ENCODE measurements around the gene CARD10. TPM values are rescaled to one million over a fixed set of nuclear protein-coding genes. Genes with fewer than 3 reads are reported as not detected.

The CARD10 gene
- polyA plus RNA-seq, 1 experiment: 5.8 TPM

DNA sequence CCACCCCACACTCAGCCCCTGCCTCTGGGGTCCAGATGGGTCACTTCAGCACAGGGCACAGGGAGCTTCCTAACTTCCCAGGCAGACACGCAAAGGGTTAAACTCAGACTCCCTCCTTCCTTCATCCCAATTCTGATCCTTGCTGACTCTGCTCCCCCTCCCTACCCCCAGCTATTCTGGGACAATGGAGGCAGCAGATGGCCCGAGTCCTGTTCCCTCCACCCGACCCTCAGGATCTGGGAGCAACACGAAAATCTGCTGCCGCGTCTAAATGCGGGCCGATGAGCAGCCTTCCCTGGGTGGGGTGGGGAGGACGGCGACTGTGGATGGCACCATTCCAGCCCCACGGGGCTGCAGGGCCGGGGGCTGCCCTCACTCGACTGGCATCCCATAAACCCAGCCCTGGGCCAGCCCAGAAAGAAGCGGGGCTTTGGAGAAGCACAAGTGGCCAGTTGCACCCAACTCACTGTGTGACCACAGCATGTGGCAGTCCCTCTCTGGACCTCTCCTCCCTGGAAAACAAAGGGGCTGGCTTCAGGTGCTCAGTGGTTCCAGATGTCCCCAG, 51.7 kb downstream of the CARD10 start:
- ChIA-PET POLR2A (no interaction called here), CTCF (interaction anchor here (0.6 to 1.5 kb wide), 2 partner anchors 10 to 22 kb away, joined by 3 read pairs; no protein-coding TSS in a partner anchor)
- DNase-seq (ENCODE audit: low read depth, low spot score): no peak
- TF ChIP-seq CTCF (IDR thresholded peaks at IDR 0.05; ENCODE audit: low read depth, low read length): no peak
- peaks cover 52% of the 10 kb centered on the region for H3K27me3 ChIP-seq (ENCODE audit: control insufficient read depth, insufficient read depth, low read length)
- no peak overlapping the region for H3K4me3 ChIP-seq (ENCODE audit: low read depth, low read length)
- no peak overlapping the region for H3K27ac ChIP-seq (ENCODE audit: low read depth, low read length)
- H3K9me3 ChIP-seq (ENCODE audit: control insufficient read depth, insufficient read depth, low read length): no peaks in the 10 kb centered on the region

- ChIA-PET POLR2A (interaction anchor here (0.7 kb wide), 2 partner anchors 147 to 356 kb away, joined by 4 to 8 read pairs; no protein-coding TSS in a partner anchor), CTCF (no interaction called here)
- no peak overlapping the region for H3K27ac ChIP-seq (ENCODE audit: low read depth, low read length)
Observed at GRCh38 chr22:37464181-37464580, 55.0 kb downstream of the CARD10 start.

GRCh38 chr22:37462983-37463382, 56.2 kb downstream of the CARD10 start:
- peaks cover 26% of the 10 kb centered on the region for H3K27me3 ChIP-seq (ENCODE audit: control insufficient read depth, insufficient read depth, low read length)
- no peak for TF ChIP-seq CTCF (IDR thresholded peaks at IDR 0.05; ENCODE audit: low read depth, low read length)
- H3K9me3 ChIP-seq (ENCODE audit: control insufficient read depth, insufficient read depth, low read length): no peaks in the 10 kb centered on the region
- no peak overlapping the region for H3K4me3 ChIP-seq (ENCODE audit: low read depth, low read length)
- no peak for DNase-seq (ENCODE audit: low read depth, low spot score)
- POLR2A ChIA-PET: no interaction called here
- CTCF ChIA-PET: interaction anchor here (1.7 kb wide), 1 partner anchor 10 kb away, joined by 4 read pairs; no protein-coding TSS in a partner anchor
- no peak overlapping the region for H3K27ac ChIP-seq (ENCODE audit: low read depth, low read length)

More at GRCh38 chr22:37464181-37464580, 55.0 kb downstream of the CARD10 start:
- H3K4me3 ChIP-seq (ENCODE audit: low read depth, low read length): no peak overlapping the region
- peaks cover 32% of the 10 kb centered on the region for H3K27me3 ChIP-seq (ENCODE audit: control insufficient read depth, insufficient read depth, low read length)
- no peak for DNase-seq (ENCODE audit: low read depth, low spot score)
- TF ChIP-seq CTCF (IDR thresholded peaks at IDR 0.05; ENCODE audit: low read depth, low read length): no peak
- no peaks in the 10 kb centered on the region for H3K9me3 ChIP-seq (ENCODE audit: control insufficient read depth, insufficient read depth, low read length)

- ChIA-PET CTCF (interaction anchor here (1.5 to 1.7 kb wide), 2 partner anchors 10 to 33 kb away, joined by 3 to 4 read pairs; no protein-coding TSS in a partner anchor), POLR2A (no interaction called here)
- no peak for TF ChIP-seq CTCF (IDR thresholded peaks at IDR 0.05; ENCODE audit: low read depth, low read length)
- Histone ChIP-seq H3K27ac (ENCODE audit: low read depth, low read length) (no peak overlapping the region), H3K4me3 (ENCODE audit: low read depth, low read length) (no peak overlapping the region), H3K27me3 (ENCODE audit: control insufficient read depth, insufficient read depth, low read length) (peaks cover 22% of the 10 kb centered on the region), H3K9me3 (ENCODE audit: control insufficient read depth, insufficient read depth, low read length) (no peaks in the 10 kb centered on the region)
- no peak for DNase-seq (ENCODE audit: low read depth, low spot score)
Observed at GRCh38 chr22:37462436-37462835, 56.8 kb downstream of the CARD10 start.

- POLR2A ChIA-PET: no interaction called here
- CTCF ChIA-PET: interaction anchor here (1.5 to 1.7 kb wide), 2 partner anchors 11 to 32 kb away, joined by 3 to 4 read pairs; no protein-coding TSS in a partner anchor
- H3K4me3 ChIP-seq (ENCODE audit: low read depth, low read length): no peak overlapping the region
Observed at GRCh38 chr22:37461961-37462360, 57.3 kb downstream of the CARD10 start.

More at GRCh38 chr22:37461961-37462360, 57.3 kb downstream of the CARD10 start:
- TF ChIP-seq CTCF (IDR thresholded peaks at IDR 0.05; ENCODE audit: low read depth, low read length): no peak
- peaks cover 19% of the 10 kb centered on the region for H3K27me3 ChIP-seq (ENCODE audit: control insufficient read depth, insufficient read depth, low read length)
- H3K9me3 ChIP-seq (ENCODE audit: control insufficient read depth, insufficient read depth, low read length): no peaks in the 10 kb centered on the region
- no peak for DNase-seq (ENCODE audit: low read depth, low spot score)
- H3K27ac ChIP-seq (ENCODE audit: low read depth, low read length): no peak overlapping the region

Measured in AG04450 (cell line).